Lower leg skin (tissue), 3 donors: ENCODE measurements around the gene GPC3.

ENCODE experiments used
- POLR2A ChIP-seq, 2 donors: fragments of 450-650 bp; IDR thresholded peaks; one replicate each; pipeline ENCODE4 v1.6.1; 2016 to 2017; ENCODE audit warnings: antibody characterized with exemption in 2 of 2, mild to moderate bottlenecking in 1 of 2, moderate library complexity in 1 of 2
- TF ChIP-seq, protein P1 (sequence below), 3 donors: fragments of 450-650 bp; IDR thresholded peaks; one replicate each; pipeline ENCODE4 v1.5.1; 2016; ENCODE audit warnings: antibody characterized with exemption in 3 of 3, mild to moderate bottlenecking in 3 of 3, moderate library complexity in 2 of 3

DNA sequence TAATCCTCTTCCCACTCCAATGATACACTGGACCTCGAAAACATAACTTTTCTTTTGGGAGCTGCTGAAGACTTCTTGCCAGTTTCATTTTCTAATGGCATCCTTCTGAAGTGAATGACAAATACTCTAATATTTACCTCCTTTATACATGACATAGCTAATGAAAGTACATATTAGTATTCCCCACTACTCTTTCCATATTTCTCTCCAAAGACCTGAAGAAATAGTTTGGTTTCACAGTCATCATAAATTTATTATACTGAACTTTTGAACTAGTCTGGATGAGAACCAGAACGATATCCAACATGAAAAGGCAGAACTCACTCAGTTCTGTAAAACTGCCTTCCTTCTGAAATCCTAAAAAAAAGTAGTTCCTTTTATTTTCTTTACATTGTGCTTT lies 139.1 kb downstream of the GPC3 start:
- TF ChIP-seq, protein P1, sequence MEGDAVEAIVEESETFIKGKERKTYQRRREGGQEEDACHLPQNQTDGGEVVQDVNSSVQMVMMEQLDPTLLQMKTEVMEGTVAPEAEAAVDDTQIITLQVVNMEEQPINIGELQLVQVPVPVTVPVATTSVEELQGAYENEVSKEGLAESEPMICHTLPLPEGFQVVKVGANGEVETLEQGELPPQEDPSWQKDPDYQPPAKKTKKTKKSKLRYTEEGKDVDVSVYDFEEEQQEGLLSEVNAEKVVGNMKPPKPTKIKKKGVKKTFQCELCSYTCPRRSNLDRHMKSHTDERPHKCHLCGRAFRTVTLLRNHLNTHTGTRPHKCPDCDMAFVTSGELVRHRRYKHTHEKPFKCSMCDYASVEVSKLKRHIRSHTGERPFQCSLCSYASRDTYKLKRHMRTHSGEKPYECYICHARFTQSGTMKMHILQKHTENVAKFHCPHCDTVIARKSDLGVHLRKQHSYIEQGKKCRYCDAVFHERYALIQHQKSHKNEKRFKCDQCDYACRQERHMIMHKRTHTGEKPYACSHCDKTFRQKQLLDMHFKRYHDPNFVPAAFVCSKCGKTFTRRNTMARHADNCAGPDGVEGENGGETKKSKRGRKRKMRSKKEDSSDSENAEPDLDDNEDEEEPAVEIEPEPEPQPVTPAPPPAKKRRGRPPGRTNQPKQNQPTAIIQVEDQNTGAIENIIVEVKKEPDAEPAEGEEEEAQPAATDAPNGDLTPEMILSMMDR (IDR thresholded peaks at IDR 0.05) = no peak
- no peak for TF ChIP-seq POLR2A (IDR thresholded peaks at IDR 0.05)
